SIG-M5 (cell line): Measurements from ENCODE around the gene KRTAP4-1.
"Not testable (repeated sequence)": the region's sequence is repeated elsewhere in the genome, so short reads cannot be mapped to it uniquely, and the experiment has no call there.

Source experiments
- DNase-seq: peaks from one replicate; lab custom pipeline; 2025; lab: John Stamatoyannopoulos, UW

KRTAP4-1 gene

DNA sequence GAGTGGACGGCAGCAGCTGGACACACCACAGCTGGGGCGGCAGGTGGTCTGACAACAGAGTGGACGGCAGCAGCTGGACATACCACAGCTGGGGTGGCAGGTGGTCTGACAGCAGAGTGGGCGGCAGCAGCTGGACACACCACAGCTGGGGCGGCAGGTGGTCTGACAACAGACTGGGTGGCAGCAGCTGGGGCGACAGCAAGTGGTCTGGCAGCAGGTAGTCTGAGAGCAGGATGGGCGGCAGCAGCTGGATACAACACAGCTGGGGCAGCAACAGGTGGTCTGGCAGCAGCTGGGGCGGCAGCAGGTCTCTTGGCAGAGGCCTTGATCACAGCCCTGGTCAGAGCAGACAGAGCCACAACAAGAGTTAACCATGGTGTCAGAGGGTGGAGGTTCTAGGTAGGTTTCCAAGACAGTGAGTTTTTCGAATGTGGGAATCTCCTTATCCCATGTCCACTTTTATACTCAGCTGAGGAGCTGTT, at the start of gene KRTAP4-1:
KRTAP4-1 (minus strand) TSS at position 432 of the 482 bp plus-strand sequence; CDS start at position 375, 57 bp downstream.
- DNase-seq = no peak

- not testable (repeated sequence) for DNase-seq
Measured at GRCh38 chr17:41232399-41233105, 47.8 kb upstream of the KRTAP4-1 start, which contains the start of gene KRTAP9-3. Gene KRTAP9-3, plus strand, starts transcription at chr17:41232449. Its CDS starts 53 bp downstream, at chr17:41232502.

DNA sequence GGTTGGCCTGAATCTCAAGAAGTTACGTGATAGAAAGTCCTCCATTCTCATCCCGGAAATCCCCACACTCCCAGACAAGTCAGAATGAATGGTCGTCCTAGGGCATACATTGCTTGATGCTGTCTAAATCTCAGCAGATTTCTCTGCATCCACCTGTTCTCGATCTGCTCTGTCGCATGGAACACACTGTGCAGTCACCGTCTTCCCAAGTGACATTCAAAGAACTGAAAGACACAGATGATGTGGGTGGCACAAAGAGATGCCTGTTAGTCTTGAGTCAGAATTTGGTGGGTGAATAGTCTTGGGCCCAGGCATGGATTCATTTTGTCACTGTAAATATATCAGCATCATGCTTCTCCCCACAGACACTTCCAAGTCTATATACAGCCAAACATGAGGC, 47.0 kb upstream of the KRTAP4-1 start:
- no peak for DNase-seq

DNA sequence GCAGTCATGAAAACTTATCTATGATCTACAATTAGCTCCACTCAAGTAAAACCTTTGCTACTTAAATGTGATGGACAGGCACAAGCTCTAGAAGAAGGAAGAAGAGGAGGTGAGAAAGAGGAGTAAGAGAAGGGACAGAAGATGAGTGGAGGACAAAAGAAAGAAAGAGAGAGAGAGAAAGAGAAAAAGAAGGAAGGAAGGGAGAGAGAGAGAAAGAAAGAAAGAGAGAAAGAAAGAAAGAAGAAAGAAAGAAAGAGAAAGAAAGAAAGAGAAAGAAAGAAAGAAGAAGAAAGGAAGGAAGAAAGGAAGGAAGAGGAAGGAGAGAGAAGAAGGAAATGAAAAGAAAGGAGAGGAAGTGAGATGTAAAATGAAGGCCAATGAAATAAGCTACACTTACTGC, 45.4 kb upstream of the KRTAP4-1 start:
- no peak for DNase-seq

- not testable (repeated sequence) for DNase-seq
Measured at GRCh38 chr17:41226598-41227095, 41.9 kb upstream of the KRTAP4-1 start, which contains the start of gene KRTAP9-2. Gene KRTAP9-2, plus strand, starts transcription at chr17:41226648. Its CDS starts 7 bp downstream, at chr17:41226655.

GRCh38 chr17:41226051-41226450, 41.3 kb upstream of the KRTAP4-1 start:
- DNase-seq = no peak

DNA sequence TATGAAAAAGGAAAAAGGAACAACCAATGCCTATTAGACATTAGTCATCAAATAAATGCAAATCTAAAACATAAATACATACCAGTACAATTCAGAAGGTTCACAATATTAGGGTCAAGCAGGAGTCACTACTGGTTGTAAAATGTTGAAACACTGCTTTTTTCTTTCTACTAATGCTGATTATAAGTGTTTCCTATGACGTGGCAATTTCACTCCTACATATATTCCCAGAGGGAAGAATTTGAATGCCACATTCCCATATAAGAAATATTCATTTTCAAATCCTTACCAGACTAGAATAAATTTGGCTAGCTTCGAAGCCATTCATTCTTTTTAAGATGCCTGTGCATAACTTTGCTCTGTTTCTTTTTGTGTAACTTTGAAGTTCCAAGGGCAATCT, 39.1 kb upstream of the KRTAP4-1 start:
- DNase-seq = no peak

- no peak for DNase-seq
Measured at GRCh38 chr17:41215681-41216080, 31.0 kb upstream of the KRTAP4-1 start.

DNA sequence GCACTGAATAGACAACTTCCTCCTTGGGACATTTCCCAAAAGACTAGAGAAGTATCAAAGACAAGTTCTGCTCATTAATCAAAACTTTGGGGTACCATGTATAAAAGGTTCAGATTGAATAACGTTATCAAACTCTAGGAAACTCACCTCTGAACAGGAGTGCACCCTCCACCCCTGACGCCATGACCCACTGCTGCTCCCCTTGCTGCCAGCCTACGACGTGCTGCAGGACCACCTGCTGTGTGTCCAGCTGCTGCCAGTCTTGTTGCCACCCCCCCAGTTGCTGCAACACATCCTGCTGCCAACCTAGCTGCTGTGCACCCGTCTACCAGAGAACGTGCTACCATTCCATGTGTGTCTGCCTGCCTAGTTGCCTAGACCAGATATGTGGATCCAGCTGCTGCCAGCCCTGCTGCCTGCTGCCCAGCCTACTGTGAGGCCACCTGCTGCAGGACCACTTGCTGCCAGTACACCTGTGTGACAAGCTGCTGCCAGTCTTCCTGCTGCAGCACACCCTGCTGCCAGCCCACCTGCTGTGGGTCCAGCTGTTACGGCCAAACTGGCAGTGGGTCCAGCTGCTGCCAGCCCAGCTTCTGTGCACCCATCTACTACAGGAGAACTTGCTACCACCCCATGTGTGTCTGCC, 27.9 kb upstream of the KRTAP4-1 start:
- no peak for DNase-seq

GRCh38 chr17:41211845-41212466, 27.2 kb upstream of the KRTAP4-1 start:
- no peak for DNase-seq

GRCh38 chr17:41199421-41200078, 14.8 kb upstream of the KRTAP4-1 start:
- no peak for DNase-seq

- DNase-seq = no peak
Measured at GRCh38 chr17:41196068-41196467, 11.4 kb upstream of the KRTAP4-1 start.

DNA sequence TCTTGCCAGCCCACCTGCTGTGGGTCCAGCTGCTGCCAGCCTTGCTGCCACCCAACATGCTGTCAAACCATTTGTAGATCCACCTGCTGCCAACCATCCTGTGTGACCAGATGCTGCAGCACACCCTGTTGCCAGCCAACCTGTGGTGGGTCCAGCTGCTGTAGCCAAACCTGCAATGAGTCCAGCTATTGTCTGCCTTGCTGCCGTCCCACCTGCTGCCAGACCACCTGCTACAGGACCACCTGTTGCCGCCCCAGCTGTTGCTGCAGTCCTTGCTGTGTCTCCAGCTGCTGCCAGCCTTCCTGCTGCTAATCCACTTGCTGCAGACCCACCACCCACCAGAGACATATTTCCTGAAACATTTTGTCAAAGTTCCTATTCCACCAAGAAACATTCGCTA, 5.6 kb upstream of the KRTAP4-1 start:
- DNase-seq = no peak

- not testable (repeated sequence) for DNase-seq
Measured at GRCh38 chr17:41189837-41190318, 5.2 kb upstream of the KRTAP4-1 start, which contains the start of gene KRTAP9-1. Gene KRTAP9-1, plus strand, starts transcription at chr17:41189887. Its CDS starts 0 bp downstream, at chr17:41189887.

DNA sequence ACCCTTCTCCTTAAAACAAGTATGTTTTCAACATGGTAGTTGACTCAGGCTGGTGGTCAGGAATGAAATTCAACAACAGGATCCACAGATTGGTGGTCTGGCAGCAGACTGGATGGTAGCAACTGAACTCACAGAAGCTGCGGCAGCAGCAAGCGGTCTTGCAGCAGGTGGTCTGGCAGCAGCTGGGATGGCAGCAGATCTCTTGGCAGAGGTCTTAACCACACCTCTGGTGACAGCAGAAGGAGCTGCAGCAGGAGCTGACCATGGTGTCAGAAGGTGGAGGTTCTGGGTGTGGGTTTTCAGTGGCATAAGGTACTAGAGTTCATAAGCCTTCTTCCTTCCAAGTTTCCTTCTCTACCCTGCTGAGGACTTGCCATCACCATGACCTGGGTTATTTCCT, 2.2 kb upstream of the KRTAP4-1 start:
- DNase-seq = no peak

DNA sequence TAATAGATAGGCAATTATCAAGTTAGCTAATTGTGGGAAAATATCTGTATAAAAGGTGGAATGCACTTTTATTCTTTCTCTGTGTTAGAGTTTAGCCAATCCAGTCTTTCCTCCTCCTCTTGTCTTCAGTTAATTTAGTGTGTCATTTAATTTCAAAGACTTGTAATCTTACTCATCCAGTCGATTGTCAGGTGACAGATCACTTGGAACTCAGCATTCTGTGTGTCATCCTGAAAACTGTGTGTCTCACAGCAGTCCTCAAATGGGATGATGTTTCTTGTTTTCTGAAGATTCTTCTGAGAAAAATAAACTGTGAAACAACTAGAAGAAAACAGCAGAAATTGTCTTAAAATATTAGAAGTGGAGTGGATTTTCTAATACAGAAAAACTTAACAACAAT, 290 bp upstream of the KRTAP4-1 start:
- no peak for DNase-seq

GRCh38 chr17:41178843-41179616, 5.7 kb downstream of the KRTAP4-1 start:
- DNase-seq = no peak

DNA sequence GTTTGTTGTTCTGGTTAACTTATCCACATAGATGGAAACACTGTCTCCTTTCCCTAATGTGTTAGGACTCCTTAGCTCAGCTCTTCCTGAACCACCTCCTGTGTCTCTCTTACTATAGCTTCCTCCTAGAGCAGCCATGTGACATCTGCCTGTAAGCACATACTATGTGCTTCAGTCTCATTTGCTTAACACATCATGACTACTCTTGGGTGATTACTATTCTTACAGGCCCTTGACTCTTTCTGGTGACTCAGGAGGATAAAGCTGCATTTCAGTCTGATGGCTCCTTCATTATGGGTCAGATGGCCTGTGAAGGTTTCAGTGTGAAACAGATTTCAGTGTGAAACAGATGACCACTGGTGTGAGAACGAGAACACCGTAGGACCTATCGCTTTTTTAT, 6.4 kb downstream of the KRTAP4-1 start:
- no peak for DNase-seq

DNA sequence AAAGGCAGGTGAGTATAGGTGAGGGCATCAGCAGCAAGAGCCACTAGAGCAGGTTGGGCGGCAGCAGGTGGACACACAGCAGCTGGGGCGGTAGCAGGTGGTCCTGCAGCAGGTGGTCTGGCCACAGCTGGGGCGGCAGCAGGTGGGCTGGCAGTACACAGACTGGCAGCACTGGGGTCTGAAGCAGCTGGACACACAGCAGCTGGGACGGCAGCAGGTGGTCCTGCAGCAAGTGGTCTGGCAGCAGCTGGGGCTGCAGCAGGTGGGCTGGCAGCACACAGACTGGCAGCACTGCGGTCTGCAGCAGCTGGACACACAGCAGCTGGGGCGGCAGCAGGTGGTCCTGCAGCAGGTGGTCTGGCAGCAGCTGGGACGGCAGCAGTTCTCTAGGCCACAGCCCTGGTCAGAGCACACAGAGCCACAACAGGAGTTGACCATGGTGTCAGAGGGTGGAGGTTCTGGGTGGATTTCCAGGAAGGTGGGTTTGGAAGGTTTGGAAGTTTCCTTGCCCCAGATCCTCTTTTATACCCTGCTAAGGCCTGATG, 6.9 kb downstream of the KRTAP4-1 start, which contains the start of gene KRTAP4-2:
KRTAP4-2 (minus strand) TSS at position 495 of the 545 bp plus-strand sequence; CDS start at position 438, 57 bp downstream.
- no peak for DNase-seq

GRCh38 chr17:41176744-41177387, 7.8 kb downstream of the KRTAP4-1 start:
- DNase-seq = no peak
